Measurements from ENCODE around the gene FAN1.

- TF ChIP-seq, protein P1, sequence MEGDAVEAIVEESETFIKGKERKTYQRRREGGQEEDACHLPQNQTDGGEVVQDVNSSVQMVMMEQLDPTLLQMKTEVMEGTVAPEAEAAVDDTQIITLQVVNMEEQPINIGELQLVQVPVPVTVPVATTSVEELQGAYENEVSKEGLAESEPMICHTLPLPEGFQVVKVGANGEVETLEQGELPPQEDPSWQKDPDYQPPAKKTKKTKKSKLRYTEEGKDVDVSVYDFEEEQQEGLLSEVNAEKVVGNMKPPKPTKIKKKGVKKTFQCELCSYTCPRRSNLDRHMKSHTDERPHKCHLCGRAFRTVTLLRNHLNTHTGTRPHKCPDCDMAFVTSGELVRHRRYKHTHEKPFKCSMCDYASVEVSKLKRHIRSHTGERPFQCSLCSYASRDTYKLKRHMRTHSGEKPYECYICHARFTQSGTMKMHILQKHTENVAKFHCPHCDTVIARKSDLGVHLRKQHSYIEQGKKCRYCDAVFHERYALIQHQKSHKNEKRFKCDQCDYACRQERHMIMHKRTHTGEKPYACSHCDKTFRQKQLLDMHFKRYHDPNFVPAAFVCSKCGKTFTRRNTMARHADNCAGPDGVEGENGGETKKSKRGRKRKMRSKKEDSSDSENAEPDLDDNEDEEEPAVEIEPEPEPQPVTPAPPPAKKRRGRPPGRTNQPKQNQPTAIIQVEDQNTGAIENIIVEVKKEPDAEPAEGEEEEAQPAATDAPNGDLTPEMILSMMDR (IDR thresholded peaks at IDR 0.05): no peak
- TF ChIP-seq POLR2AphosphoS5 (IDR thresholded peaks at IDR 0.05): no peak
- no peak for TF ChIP-seq POLR2A (IDR thresholded peaks at IDR 0.05)
These were observed 88.6 kb downstream of the FAN1 start for GRCh38 chr15:30992249-30992864.
